ENCODE measurements around the gene CNOT6.
"Not testable (repeated sequence)": the region's sequence is repeated elsewhere in the genome, so short reads cannot be mapped to it uniquely, and the experiment has no call there.

The CNOT6 gene

GRCh38 chr5:180491496-180491895, 2.7 kb upstream of the CNOT6 start:
- no peak for DNase-seq (ENCODE audit: low read depth)
- no peak overlapping the region for H3K4me3 ChIP-seq (ENCODE audit: low read depth, low read length)
- TF ChIP-seq CTCF (IDR thresholded peaks at IDR 0.05; ENCODE audit: insufficient read depth, low read depth, low read length, missing control alignments): no peak

- H3K4me3 ChIP-seq (ENCODE audit: low read depth, low read length): no peak overlapping the region
- DNase-seq (ENCODE audit: low read depth): no peak
- TF ChIP-seq CTCF (IDR thresholded peaks at IDR 0.05; ENCODE audit: insufficient read depth, low read depth, low read length, missing control alignments): no peak
Measured at GRCh38 chr5:180492226-180492903, 1.8 kb upstream of the CNOT6 start.

- DNase-seq (ENCODE audit: low read depth): peak; percentile 53
- peak overlapping the region; percentile 87 for H3K4me3 ChIP-seq (ENCODE audit: low read depth, low read length)
- TF ChIP-seq CTCF (IDR thresholded peaks at IDR 0.05; ENCODE audit: insufficient read depth, low read depth, low read length, missing control alignments): no peak
Measured at GRCh38 chr5:180494510-180495181, 467 bp downstream of the CNOT6 start.

GRCh38 chr5:180495292-180495691, 1.1 kb downstream of the CNOT6 start:
- DNase-seq (ENCODE audit: low read depth): no peak
- no peak for TF ChIP-seq CTCF (IDR thresholded peaks at IDR 0.05; ENCODE audit: insufficient read depth, low read depth, low read length, missing control alignments)
- H3K4me3 ChIP-seq (ENCODE audit: low read depth, low read length): peak overlapping the region; percentile 87

GRCh38 chr5:180495991-180496741, 2.0 kb downstream of the CNOT6 start:
- peak overlapping the region; percentile 87; the same call in 1 of the 2 replicates for H3K4me3 ChIP-seq (ENCODE audit: low read depth, low read length)
- no peak for DNase-seq (ENCODE audit: low read depth)
- TF ChIP-seq CTCF (IDR thresholded peaks at IDR 0.05; ENCODE audit: insufficient read depth, low read depth, low read length, missing control alignments): no peak

- H3K4me3 ChIP-seq (ENCODE audit: low read depth, low read length); DNase-seq (ENCODE audit: low read depth): not testable (repeated sequence)
Measured at GRCh38 chr5:180496806-180497205, 2.6 kb downstream of the CNOT6 start.

- not testable (repeated sequence) for DNase-seq (ENCODE audit: low read depth); H3K4me3 ChIP-seq (ENCODE audit: low read depth, low read length)
Measured at GRCh38 chr5:180497865-180498264, 3.7 kb downstream of the CNOT6 start.

Measured in GM12865 (cell line).